Effector CD4-positive, alpha-beta T cell (primary cell): ENCODE measurements around the gene POLR3C.
A peak's percentile ranks its signal among the peaks of the same experiment; 100 is the strongest.
"Not testable (repeated sequence)": the region's sequence is repeated elsewhere in the genome, so short reads cannot be mapped to it uniquely, and the experiment has no call there.

ENCODE experiments used
- DNase-seq: peaks from one replicate; pipeline ENCODE4 v3.0.0-alpha.2; 2020

The POLR3C gene

DNA sequence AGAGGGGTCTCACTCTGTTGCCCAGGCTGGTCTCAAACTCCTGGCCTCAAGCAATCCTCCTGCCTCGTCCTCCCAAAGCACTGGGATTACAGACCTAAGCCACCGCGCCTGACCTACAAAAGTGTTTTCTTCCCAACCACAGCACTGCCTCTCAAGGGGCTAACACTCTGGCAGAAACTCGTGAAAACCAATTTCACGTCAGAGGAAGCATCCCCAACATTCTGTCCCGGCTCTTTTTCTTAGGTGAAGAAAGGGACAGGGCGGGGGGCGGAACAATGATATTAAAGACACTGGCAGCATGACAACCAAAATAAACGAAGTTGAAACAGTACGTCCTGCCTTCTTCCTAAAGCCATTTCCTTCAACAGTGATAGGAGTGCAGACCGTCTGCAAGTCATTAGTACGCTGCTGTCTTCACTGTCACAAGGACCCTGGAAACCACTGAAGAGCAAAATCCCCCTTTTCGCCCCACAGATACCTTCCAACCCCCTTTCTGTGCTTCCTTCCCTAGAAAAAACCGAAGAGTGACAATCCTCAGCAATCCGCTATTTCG lies 1.1 kb upstream of the POLR3C start:
- not testable (repeated sequence) for DNase-seq

DNA sequence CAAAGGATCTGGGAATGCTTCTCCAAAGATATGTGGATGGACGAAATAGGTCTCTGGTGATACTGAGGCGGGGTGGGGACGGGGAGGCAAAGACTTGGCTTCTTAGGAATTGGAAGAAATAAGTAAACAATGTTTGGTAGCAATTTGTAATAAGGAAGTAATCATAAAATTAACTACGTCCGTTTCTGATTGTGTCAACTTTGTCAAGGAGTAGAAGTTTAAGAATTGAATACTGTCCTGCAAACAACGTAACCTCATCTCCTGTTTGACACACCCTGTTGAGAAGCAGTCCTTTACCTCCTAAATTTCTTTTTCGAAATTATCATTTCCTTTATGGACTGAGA lies 471 bp downstream of the POLR3C start:
- no peak for DNase-seq

DNA sequence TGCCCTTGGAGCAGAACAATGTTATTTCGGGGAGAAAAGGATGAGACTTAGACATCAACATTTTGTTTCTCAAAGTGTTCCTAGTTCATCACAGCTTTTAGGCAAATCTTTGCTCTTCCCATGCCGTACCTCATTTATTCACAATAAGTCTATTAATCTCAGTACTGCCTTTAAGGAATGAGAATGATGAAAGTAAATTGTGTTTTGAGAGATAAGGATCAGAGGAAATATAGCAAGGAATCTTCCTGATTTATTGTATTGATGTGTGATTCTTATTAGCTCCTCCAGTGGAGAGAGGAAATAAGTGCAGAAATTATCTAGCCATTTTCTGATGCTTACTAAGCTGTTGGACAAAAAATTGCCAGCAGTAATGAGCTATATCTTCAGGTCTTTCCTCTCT lies 2.0 kb downstream of the POLR3C start:
- no peak for DNase-seq

DNA sequence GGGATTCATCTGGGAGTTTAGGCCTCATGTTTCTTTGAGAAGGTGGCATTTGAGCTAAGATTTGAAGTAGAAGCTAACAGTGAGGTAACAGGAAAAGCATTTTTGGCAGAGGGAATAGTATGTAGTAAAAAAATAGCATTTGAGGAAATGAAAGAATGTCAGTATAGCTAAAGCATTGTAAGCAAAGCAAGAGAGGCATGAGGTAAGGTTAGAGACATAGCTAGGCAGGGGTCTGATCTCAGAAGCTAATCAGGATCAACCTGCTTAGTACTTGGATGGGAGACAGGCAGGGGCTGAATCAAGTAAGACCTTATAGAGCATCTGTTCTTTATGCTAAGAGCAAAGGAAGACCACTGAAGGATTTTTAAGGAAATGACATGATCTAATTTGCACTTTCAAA lies 4.0 kb downstream of the POLR3C start:
- no peak for DNase-seq

DNA sequence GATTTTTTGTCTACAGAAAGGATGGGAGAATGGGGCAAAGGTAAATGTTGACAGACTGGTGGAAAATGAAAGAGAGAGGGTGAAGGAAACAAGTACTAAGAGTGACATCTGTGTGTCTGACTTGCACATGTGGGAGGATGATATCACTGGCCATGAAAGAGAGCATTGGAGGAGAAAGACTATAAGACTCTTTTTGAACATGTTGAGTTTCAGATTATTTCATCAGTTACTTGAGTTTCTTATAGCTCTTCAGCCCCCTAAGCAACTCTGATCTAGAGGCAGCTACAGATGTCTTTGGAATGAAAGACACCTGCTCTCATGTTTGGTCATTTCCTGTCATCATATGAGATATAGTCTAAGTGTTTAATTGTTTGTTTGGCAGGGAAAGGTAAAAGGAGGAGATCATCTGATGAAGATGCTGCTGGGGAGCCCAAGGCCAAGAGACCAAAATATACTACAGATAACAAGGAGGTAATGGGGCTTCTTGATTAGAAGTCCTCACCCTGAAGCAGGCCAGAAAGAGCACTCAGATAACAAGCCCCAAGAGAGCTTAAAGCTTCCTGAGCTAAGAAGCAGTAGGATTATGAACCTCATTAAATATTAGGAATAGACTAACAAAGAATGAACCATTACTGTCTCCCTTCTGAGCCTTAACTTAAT lies 4.5 kb downstream of the POLR3C start:
- no peak for DNase-seq

DNA sequence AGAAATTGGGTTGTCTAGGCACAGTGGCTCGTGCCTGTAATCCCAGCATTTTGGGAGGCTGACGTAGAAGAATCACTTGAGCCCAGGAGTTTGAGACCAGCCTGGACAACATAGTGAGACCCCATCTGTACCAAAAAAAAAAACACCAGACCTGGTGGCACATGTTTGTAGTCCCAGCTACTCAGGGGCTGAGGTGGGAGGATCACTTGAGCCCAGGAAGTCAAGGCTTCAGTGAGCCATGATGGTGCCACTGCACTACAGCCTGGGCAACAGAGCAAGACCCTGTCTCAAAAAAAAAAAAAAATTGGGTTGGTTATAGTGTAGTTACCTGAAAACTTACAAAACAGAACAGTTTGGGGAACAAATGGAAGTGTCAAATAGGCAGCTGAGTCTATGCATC lies 6.8 kb downstream of the POLR3C start:
- DNase-seq, result not testable (repeated sequence)

DNA sequence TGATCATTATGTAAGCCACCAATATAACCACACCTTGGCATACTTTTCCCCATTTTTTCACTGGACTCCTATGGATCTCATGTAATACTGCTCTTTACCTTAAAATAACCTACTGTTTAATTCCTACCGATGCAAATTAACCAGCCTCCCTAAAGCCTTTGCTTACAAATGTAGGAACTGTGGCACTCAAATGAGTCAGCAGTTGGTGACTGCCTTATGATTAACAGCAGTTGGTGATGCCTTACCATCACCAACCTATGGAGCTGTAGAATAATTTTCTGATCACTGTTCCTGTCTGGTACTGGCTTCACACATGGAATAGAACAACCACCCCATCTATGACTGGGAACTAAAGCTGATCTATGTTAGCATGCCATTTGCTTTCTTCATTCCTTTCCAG lies 13.7 kb downstream of the POLR3C start:
- DNase-seq, result no peak

DNA sequence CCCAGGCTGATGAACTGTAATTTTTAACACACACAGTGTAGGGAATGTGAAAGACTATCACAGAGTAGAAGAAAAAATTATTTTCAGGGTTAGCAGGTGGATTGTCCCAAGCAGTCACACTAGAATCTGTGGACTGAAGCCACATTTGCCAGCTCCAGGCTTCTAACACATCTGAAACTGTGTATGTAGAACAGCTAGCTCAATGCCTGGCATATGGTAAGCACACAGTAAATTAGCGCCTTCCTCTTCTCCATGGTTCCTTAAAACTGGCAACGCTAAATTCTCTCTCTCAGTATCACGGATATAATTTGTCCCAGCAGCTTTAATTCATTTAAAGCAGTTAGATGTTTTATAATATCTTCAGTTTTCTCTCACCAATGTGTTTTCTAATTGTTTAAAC lies 19.0 kb downstream of the POLR3C start:
- no peak for DNase-seq

DNA sequence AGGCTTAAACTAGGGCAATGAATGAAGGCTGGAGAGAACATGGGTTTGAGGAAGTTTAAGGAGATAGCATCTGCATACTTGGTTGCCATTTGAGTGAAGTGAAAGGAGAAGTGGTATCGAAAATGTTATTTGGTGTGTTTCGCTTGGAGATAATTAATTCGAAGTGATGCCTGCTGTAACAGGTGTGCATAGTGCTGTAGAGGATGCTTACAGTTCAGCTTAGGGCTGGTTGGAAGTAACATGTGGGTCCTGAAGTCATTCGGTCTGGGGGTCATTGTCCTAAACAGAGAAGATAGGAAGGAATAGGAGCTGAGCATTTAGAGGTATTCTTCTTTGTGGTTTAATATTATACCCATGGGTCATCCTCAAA lies 21.1 kb downstream of the POLR3C start:
- DNase-seq, result no peak

DNA sequence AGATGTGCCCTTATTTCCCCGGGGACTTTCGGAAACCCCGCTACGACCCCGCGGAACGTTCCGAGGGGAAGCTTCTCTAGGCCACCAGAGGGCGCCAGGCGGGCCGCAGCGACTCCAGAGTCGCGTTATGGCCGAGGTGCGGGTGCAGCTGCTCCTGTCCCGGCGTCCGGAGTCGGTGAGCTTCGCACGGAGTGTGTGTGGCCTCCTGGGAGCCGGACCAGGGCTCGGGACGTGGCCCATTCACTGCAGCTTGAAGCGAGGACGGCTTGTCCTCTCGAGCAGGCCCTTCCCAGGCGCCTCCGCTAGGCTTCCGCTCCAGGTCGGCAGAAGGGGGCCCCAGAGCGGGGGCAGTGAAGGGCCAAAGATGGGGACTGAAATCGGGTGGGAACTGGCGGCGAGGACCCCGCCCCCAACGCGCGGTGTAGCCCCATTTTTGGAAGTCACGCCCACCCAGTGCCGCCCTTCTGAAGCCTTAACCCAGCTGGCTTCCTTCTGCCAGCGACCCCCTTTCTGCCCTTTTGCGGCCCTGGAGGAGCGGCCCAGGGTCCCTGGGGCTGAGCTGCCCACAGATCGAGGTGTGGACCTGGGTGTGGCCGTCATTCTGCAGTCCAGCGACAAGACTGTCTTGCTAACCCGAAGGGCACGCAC lies 21.6 kb downstream of the POLR3C start, which contains the start of gene NUDT17:
TSS of gene NUDT17 (plus strand) at position 117 of the 648 bp plus-strand sequence. CDS start at position 128, 11 bp downstream.
- peak; percentile 74 for DNase-seq

DNA sequence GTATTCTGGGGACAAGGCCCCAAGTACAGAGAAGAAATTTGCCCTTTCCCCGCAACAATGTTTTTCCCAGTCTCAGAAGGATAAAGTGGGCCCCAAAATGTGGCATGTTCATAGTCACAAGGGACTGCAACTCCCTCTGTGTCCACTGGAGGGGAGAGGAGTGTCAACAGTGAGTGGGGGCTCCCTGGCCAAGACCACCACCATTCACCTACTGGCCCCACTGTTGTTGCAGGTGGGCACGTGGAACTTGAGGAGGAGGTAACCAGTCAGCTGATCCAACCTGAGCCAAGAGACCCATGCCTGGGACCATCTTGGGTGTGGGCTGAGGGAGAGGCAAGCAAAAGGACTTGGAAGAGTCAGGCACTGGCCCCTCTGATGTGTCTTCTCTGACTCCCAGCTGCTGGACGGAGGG lies 22.2 kb downstream of the POLR3C start:
- peak; percentile 18 for DNase-seq

DNA sequence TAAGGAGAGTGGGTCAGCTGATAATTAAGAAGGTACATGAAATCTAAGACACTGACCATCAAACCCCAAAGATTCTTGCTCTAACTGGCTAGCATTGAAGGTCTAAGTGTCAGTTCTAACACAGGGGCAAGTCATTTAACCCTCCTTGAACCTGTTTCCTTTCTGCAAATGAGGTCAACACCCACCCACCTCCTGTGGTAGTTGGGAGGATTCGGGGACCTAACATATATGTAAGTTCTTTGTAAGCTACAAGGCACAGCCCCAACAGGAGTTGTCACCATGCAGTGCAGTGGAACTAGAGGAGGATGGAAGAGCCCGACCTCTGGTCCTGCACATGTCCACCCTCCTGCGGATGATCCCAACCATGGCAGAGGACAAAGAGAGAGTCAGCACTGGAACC lies 23.8 kb downstream of the POLR3C start:
- DNase-seq, result no peak

DNA sequence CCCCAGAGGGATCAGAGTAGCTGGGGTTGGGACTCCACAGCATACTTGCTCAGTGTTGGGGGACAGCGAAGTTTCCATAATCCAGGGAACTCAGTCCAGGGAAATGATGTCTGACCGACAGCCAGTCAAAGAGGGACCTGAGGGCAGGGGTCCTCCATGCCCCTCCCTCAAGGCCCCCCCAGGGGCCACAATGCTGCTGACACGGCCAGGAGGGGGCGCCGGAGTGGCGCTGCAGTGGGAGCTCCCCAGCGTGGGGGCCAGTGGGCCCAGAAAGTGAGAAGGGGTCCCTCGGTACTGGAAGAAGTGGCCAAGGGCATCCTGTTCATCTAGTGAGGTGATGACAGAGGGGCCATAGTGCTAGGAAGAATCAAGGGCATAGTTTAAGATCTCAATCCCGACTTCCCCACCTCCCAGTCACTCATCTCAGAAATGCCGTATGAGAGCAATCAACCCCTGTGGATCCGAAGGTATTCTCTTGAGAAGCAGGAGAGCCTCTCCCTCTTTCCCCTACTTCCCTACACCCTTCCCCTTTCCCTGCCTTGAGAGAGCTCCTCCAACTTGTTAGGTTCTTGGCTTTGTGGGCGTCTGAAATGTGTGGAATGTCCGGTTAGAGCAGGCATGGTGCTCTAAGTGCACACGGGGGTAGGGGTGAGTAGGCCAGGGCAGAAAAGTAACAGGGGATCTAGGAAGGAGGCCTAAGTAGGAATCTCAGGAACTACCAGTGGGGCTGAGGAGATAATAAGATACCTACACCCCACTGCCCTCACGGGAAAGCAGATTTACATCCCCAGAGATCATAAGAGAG lies 25.6 kb downstream of the POLR3C start:
- no peak for DNase-seq

DNA sequence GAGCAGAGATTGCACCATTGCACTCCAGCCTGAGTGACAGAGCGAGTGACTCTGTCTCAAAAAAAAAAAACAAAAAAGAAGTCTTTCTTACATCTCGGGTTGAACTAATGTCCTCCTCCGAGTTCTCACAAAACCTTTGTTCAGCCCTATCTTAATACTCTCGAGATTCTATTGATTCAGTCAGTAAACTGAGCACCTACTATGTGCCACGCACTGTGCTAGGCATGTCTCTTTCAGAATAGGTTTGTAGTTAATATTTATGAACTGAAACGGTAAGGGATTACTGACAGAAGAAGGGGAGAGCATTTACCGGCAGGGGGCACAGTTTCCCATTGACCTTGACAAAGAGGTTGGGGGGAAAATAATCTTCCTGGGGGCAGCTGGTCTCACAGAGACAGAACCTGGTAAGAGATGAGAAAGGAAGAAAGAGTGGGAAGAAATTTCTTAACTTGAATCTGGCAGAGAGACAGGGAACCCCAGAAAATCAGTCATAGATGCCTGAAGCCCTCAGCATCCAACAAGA lies 31.5 kb downstream of the POLR3C start:
- DNase-seq, result no peak

DNA sequence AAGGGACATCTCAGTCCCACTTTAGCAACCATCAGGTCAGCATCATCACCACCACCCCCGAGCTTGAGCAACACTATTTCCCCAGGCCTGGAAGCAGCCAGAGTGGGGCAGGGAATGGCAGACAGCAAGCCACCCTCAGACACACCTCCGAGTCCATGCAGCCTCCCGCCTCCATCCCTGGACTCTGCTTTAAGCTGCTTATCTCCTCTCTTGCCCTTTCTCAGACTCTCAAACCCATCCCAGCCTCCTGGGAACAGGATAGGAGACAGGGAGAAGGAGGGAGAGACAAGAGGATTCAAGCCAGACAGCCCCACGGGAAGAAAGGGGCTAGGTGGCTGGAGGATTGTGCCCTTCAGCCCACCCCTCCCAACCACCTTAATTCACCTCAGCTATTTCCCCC lies 33.2 kb downstream of the POLR3C start:
- DNase-seq, result no peak

DNA sequence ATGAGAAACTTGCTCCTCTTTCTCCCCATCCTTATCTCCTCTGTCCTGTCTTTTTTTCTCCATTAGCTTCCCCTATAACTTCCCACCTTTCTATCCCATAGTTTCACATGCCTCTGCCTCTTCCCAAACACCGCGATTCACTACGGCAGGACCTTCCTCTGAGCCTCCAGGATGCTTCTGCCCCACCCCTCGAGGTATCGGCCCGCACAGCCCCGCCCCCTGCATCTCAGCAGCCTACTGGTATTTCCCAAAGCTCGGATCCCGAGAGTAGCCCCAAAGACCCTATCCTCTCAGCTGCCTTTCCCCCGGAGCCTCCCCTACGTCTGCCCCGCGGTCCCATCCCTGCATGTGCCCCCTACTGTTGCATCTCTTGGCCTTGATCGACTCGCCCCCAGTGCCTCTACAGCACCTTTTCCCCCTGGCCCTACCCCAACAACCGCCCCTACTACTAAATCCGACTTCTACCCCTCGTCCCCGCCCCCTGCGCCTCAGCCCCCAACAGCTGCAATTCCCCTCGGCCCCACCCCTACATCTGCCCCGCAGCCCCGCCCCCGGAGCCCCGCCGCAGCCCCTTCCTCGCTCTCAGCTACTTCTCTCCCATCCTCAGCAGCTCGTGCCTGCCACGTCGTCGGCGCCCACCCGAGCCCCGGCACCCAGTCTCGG lies 34.4 kb downstream of the POLR3C start:
- DNase-seq, result peak; percentile 60

DNA sequence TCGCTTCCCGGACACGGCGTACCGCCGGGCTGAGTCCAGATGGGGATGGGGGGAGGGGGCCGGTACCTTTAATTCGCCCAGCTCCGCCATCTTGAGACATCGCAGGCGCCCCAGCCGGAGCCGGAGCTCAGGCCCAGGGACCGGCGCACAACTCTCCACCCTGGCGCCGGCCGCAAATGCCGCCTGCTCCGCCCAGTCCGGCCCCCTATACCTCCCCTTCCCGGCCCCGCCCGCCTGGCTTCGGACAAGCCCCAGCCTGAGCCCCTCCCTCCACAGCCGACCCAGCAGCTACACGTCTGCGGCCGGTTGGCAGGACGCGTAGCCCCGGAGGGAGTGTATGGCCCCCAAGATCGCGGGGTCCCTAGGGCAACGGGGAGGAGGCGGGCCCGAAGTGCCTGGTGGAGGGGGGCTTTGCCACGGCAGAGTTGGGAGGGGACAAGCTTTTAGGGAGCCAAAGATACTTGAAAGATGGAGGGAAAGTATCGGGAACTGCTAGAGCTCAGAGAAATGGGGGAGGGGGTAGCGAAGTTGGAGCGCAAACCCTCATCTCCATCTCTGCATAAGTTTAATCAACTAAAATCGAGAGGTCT lies 35.0 kb downstream of the POLR3C start, which contains the start of gene PIAS3:
TSS of gene PIAS3 (minus strand) at position 181 of the 590 bp plus-strand sequence. CDS start at position 90, 91 bp downstream.
- peak; percentile 72 for DNase-seq

DNA sequence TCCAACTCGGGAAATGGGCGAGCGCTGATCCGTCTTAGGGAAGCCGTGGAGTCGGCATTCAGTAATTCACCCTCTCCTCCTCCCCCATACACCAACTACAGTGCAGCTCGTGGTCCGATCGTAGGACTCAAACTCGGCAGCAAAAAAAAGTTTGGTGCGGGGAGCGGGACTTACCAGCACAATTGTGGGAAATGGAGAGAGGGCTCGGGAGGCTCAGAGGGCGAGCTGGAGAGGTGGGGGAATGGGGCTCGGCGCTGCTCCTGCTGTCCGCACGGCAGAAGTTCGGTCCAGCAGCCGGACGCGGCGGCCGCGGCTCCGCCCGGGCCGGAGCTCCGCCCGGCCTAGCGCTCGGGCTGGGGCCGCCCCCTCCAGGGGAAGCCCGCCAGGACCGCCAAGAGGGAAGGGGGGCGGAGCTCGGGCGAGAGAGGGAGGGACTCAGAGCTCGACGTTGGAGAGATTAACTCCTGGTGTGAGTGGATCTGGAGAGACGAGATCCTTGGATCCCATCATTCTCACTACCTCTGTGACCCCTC lies 35.6 kb downstream of the POLR3C start:
- DNase-seq, result peak; percentile 62

DNA sequence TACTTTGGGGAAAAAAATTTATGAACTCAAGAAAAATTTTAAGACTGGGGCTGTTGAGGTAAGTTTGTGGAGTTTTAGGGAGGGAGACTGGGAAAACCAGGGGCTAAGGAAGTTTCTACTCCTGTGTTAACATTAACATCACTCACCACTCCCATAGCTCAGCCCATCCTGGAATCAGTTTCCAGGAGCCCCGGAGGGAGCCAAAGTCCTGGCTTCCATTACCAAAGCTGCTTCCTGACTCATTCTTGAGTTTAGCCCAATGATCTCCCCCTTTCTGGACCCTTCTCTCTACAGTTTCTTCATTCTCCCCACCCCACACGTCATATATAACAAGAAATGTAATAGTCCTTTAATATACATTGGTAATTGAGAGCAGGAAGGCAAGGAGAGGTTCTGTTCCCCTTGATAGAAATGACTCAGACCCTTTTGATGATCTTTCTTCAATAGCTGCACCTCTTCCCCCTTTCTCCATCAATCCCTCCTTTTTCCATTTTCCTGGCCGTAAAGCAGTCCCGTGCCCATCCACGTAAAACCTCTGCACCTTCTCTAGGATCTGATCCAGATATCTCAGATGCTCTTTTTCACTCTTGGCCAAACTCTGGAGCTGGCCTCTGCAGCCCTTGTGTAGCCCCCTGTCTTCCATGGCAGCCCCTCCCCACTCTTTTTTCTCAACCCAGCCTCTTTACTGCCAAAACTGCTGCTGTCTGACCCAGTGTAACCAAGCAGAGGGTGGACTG lies 39.5 kb downstream of the POLR3C start:
- DNase-seq, result no peak

DNA sequence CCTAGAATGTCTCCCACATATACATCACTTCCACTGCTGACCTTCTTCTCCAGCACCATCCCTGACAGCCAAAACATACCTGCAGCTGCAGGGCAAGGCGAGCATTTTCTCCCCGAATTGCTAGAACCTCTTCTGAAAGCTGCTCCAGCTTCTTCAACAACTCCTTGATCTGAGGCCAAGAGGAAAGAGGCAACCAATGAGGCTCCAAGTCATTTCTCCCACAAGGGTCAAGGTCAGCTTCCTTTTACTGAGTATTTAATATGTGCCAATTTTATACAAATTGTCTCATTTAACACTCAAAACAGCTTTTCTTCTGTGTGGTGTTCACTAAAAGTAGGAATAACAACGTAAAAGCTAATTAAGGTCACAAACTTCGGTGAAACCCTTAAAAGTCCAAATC lies 44.2 kb downstream of the POLR3C start:
- no peak for DNase-seq
